ENCODE results near the gene EEF1A2.

Gene EEF1A2

GRCh38 chr20:63447320-63447719 lies 51.6 kb downstream of the EEF1A2 start:
- DNase-seq: no peak

GRCh38 chr20:63446216-63447024 lies 52.5 kb downstream of the EEF1A2 start:
- no peak for DNase-seq

GRCh38 chr20:63445075-63445734 lies 53.7 kb downstream of the EEF1A2 start:
- DNase-seq: no peak

GRCh38 chr20:63444548-63444947 lies 54.3 kb downstream of the EEF1A2 start:
- DNase-seq: no peak

- no peak for DNase-seq
Measured at GRCh38 chr20:63443606-63444395, 55.1 kb downstream of the EEF1A2 start.

GRCh38 chr20:63442100-63442493 lies 56.8 kb downstream of the EEF1A2 start:
- peak; percentile 64 for DNase-seq

GRCh38 chr20:63441136-63442099 lies 57.5 kb downstream of the EEF1A2 start:
- DNase-seq: peak; percentile 32

GRCh38 chr20:63440366-63440955 lies 58.4 kb downstream of the EEF1A2 start:
- no peak for DNase-seq

GRCh38 chr20:63439866-63440265 lies 59.0 kb downstream of the EEF1A2 start:
- DNase-seq: no peak

GRCh38 chr20:63438121-63438520 lies 60.8 kb downstream of the EEF1A2 start:
- DNase-seq: no peak
